ENCODE measurements around the gene PSD. TPM values are rescaled to one million over a fixed set of nuclear protein-coding genes. Genes with fewer than 3 reads are reported as not detected.

Gene PSD
- polyA plus RNA-seq, 1 donor from 2014 or later: 68.8 TPM

DNA sequence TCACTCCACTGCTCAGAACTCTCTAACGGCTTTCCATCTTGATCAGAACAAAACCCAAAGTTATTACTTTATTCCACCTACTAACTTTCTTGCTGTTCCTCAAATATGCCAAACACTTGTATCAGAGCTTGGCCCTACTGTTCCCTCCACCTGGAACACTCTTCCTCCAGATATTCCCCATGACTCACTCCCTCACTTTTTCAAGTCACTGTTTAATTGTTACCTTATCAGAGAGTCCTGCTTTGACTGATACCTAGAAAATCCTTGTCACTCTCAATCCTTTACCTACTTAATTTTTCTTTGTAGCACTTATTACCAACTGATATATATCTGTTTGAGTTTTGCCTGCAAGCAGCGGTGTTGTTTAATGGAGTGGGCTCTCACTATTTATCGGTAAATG lies 28.7 kb downstream of the PSD start:
- Histone ChIP-seq H3K9me2 (ENCODE audit: insufficient read depth, low read length) (no peaks in the 10 kb centered on the region), H2AFZ (ENCODE audit: low read depth, low read length) (no peak overlapping the region), H3K4me2 (ENCODE audit: low read length) (no peak overlapping the region), H3K79me2 (replicated peaks; ENCODE audit: insufficient read depth, low read length) (no peaks in the 10 kb centered on the region), H3K27me3 (ENCODE audit: insufficient read depth, low read depth, low read length) (peaks cover 21% of the 10 kb centered on the region), H3K36me3 (ENCODE audit: insufficient read depth, low read length) (no peaks in the 10 kb centered on the region), H3K9ac (ENCODE audit: low read length) (no peak overlapping the region), H4K20me1 (ENCODE audit: insufficient read depth) (no peaks in the 10 kb centered on the region), H3F3A (ENCODE audit: insufficient read depth, low read length, poor library complexity, severe bottlenecking) (no peaks in the 10 kb centered on the region), H3K9me3 (ENCODE audit: low read length) (no peaks in the 10 kb centered on the region), H3K27ac (ENCODE audit: low read length) (no peak overlapping the region), H3K4me3 (ENCODE audit: low read length) (no peak overlapping the region)
- TF ChIP-seq TAF1 (IDR thresholded peaks at IDR 0.05; ENCODE audit: low read depth) (no peak), MXI1 (conservative IDR thresholded peaks at IDR 0.05; ENCODE audit: poor library complexity, severe bottlenecking) (no peak)

DNA sequence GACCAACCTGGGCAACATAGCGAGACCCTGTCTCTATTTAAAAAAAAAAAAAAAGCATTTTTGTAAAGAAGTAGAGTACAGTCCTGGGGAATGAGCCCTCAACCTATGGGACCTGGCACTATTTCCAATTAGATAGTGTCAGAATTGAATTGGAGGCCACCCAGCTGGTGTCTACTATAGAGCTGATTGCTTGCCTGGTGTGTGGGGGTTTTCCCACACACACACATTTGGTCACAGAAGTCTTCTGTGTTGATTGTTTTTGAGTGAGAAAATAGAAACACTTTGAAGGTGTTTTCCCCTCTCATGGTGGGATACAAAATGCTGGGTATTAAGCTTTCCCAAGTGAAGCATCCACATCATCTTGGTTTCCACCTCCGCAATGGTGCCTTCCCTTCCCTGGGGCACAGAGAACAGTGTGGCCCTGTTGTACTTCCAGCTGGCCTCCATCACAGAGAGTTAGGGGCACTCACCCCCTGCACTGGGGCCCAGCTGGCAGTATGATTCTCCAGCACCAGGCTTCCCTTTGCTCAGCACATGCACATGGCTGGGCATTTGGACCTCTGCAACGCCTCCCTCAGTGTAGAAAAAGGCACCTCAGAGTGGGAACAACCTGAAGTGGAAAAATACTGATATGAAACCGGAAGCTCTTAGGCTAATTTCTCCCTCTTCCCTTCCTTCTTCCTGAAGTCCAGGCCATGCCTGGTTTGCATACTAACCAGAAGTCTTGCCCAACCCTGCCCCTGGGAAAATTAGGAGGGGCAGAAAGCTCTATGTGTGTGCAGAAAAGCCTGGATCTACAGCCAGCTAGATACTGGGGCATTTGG lies 33.8 kb downstream of the PSD start:
- Histone ChIP-seq H3K36me3 (ENCODE audit: insufficient read depth, low read length) (no peaks in the 10 kb centered on the region), H3K27me3 (ENCODE audit: insufficient read depth, low read depth, low read length) (no peaks in the 10 kb centered on the region), H3F3A (ENCODE audit: insufficient read depth, low read length, poor library complexity, severe bottlenecking) (no peaks in the 10 kb centered on the region), H3K9me3 (ENCODE audit: low read length) (no peaks in the 10 kb centered on the region), H3K4me2 (ENCODE audit: low read length) (no peak overlapping the region), H4K20me1 (ENCODE audit: insufficient read depth) (no peaks in the 10 kb centered on the region), H3K9me2 (ENCODE audit: insufficient read depth, low read length) (no peaks in the 10 kb centered on the region), H3K9ac (ENCODE audit: low read length) (no peak overlapping the region), H3K4me3 (ENCODE audit: low read length) (no peak overlapping the region), H2AFZ (ENCODE audit: low read depth, low read length) (no peak overlapping the region), H3K79me2 (replicated peaks; ENCODE audit: insufficient read depth, low read length) (no peaks in the 10 kb centered on the region), H3K27ac (ENCODE audit: low read length) (no peak overlapping the region)
- TF ChIP-seq EZH2 (IDR thresholded peaks at IDR 0.05; ENCODE audit: borderline replicate concordance, insufficient read depth, low read length, poor library complexity, severe bottlenecking): no peak
- no peak for TF ChIP-seq POLR2AphosphoS5 (IDR thresholded peaks at IDR 0.05)

- no peak overlapping the region for H3K4me2 ChIP-seq (ENCODE audit: low read length)
- H3K36me3 ChIP-seq (ENCODE audit: insufficient read depth, low read length): no peaks in the 10 kb centered on the region
- no peak overlapping the region for H3K27ac ChIP-seq (ENCODE audit: low read length)
- TF ChIP-seq REST (IDR thresholded peaks at IDR 0.05; ENCODE audit: borderline replicate concordance) (no peak), RAD21 (conservative IDR thresholded peaks at IDR 0.05) (no peak), CTCF (IDR thresholded peaks at IDR 0.05; ENCODE audit: poor library complexity, severe bottlenecking) (no peak), EZH2 (IDR thresholded peaks at IDR 0.05; ENCODE audit: borderline replicate concordance, insufficient read depth, low read length, poor library complexity, severe bottlenecking) (no peak), SMC3 (conservative IDR thresholded peaks at IDR 0.05; ENCODE audit: poor library complexity) (no peak), MXI1 (conservative IDR thresholded peaks at IDR 0.05; ENCODE audit: poor library complexity, severe bottlenecking) (no peak), POLR2AphosphoS5 (IDR thresholded peaks at IDR 0.05) (no peak), TAF1 (IDR thresholded peaks at IDR 0.05; ENCODE audit: low read depth) (no peak), EP300 (conservative IDR thresholded peaks at IDR 0.05; ENCODE audit: poor library complexity, severe bottlenecking) (no peak)
- H3K9ac ChIP-seq (ENCODE audit: low read length): no peak overlapping the region
- H3F3A ChIP-seq (ENCODE audit: insufficient read depth, low read length, poor library complexity, severe bottlenecking): no peaks in the 10 kb centered on the region
- H2AFZ ChIP-seq (ENCODE audit: low read depth, low read length): no peak overlapping the region
- no peak overlapping the region for H3K4me3 ChIP-seq (ENCODE audit: low read length)
- H3K9me3 ChIP-seq (ENCODE audit: low read length): no peaks in the 10 kb centered on the region
- no peaks in the 10 kb centered on the region for H4K20me1 ChIP-seq (ENCODE audit: insufficient read depth)
- no peaks in the 10 kb centered on the region for H3K79me2 ChIP-seq (replicated peaks; ENCODE audit: insufficient read depth, low read length)
- H3K27me3 ChIP-seq (ENCODE audit: insufficient read depth, low read depth, low read length): no peaks in the 10 kb centered on the region
- H3K9me2 ChIP-seq (ENCODE audit: insufficient read depth, low read length): no peaks in the 10 kb centered on the region
Measured at GRCh38 chr10:102384053-102384452, 34.5 kb downstream of the PSD start.
